DLD1 (cell line): ENCODE results near the gene PFKP.

Experiments
- in situ Hi-C: cut with HindIII; loops from 2 replicates; pipeline ENCODE4 v1.10.0; 2017; ENCODE audit warnings: low sequenced_read_pairs

Gene PFKP

GRCh38 chr10:3067118-3067858, at the start of gene PFKP:
TSS of gene PFKP (plus strand) at chr10:3067548. CDS start at chr10:3067596, 48 bp downstream.
- in situ Hi-C loops, result no loop called here

GRCh38 chr10:3018247-3018646, 49.1 kb upstream of the PFKP start:
- in situ Hi-C loops, result no loop called here

DNA sequence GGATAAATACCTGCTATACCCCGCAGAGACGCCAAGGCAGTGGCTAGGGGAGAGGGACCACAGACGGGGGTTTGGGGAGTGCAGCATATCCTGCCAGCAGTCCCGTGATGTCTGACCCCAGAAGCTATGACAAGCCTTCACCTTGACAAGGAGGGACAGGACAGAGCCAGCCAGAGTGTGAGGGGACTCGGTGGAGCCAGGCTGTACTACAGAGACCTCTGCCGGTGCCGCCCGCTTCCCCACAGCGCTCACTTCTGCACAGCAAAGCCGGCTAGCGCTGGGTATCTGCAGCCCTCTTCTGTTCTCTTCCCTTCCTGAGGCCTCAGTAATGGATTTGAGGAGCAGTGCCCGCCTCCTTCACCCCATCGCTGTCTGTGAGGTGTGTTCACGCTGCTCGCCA, 47.0 kb upstream of the PFKP start:
- in situ Hi-C loops, result no loop called here

- in situ Hi-C loops, result no loop called here
Observed at GRCh38 chr10:3020881-3021280, 46.5 kb upstream of the PFKP start.

GRCh38 chr10:3022027-3022426, 45.3 kb upstream of the PFKP start:
- in situ Hi-C loops, result no loop called here

- in situ Hi-C loops, result no loop called here
Observed at GRCh38 chr10:3023892-3024291, 43.5 kb upstream of the PFKP start.

DNA sequence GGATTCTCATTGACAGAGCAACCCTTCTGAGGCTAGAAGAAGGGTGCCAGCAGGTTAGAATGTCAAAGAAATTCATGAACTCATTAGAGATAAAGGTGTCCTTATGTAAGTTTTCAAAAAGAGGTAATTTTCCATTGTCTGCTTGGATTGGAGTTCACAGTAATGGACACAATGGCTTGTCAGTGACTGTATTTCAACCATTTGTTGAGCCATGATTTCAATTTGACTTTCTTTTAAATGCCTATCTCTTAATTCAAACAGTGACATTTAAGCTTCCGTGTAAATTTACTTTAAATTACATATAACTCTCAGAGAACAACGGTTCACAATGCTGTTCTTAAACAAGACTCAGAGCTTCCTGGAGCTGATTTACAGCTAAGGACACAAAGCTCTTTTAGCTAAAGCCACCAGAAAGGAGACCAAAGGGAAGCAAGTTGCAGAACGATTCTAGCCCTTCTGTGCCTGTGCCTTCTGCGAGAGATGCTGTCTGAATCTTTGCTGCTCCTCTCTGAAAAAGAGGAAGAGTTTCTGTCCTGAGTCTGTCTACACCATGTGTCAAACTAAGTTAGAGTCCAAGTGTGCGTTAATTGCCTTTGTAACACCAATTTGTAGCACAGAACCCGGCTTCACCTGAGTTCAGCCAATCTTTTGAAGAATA, 42.2 kb upstream of the PFKP start:
- in situ Hi-C loops, result loop anchor here (25.0 kb wide), 1 partner anchor 113 kb away; no protein-coding TSS in a partner anchor

DNA sequence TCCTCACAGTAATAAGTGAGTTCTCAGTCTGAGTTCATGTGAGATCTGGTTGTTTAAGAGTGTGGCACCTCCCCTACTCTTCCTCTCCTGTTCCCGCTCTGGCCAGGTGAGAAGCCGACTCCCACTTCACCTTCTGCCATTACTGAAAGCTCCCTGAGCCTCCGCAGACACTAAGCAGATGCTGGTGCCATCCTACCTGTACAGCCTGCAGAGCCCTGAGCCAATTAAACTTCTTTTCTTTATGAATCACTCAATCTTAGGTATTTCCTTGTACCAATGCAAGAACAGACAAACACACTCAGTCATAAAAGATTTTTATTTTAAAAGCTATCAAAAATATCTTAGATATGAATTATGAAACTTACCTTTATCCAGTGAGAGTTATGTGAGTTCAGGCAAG, 39.5 kb upstream of the PFKP start:
- in situ Hi-C loops, result loop anchor here (25.0 kb wide), 1 partner anchor 116 kb away; no protein-coding TSS in a partner anchor

DNA sequence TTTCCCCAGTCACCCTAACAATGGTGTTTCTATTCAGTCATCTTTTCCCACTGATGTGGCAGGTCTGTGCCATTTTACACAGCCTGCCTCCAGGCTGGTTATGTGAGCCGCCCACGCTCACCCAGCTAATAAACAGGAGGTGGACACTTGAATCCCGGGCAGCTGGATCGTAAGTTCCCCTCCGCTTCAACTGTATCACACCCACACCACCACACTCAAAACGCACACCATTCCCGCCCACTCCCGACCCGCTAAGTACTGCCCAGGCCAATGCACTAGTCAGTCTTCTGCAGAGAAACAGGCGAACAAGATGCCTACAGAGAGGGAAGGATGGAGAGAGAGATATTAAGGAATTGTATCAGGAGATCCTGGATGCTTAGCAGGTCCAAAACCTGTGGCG, 38.9 kb upstream of the PFKP start:
- in situ Hi-C loops, result loop anchor here (25.0 kb wide), 1 partner anchor 116 kb away; no protein-coding TSS in a partner anchor

GRCh38 chr10:3030765-3031164, 36.6 kb upstream of the PFKP start:
- in situ Hi-C loops, result loop anchor here (25.0 kb wide), 1 partner anchor 118 kb away; no protein-coding TSS in a partner anchor

GRCh38 chr10:3031490-3031889, 35.9 kb upstream of the PFKP start:
- in situ Hi-C loops, result loop anchor here (25.0 kb wide), 1 partner anchor 119 kb away; no protein-coding TSS in a partner anchor

- in situ Hi-C loops, result loop anchor here (25.0 kb wide), 1 partner anchor 122 kb away; no protein-coding TSS in a partner anchor
Observed at GRCh38 chr10:3033925-3034324, 33.4 kb upstream of the PFKP start.

GRCh38 chr10:3034616-3035015, 32.7 kb upstream of the PFKP start:
- in situ Hi-C loops, result loop anchor here (25.0 kb wide), 1 partner anchor 122 kb away; no protein-coding TSS in a partner anchor

GRCh38 chr10:3036155-3037021, 31.0 kb upstream of the PFKP start:
- in situ Hi-C loops, result loop anchor here (25.0 kb wide), 1 partner anchor 124 kb away; no protein-coding TSS in a partner anchor

GRCh38 chr10:3037182-3037581, 30.2 kb upstream of the PFKP start:
- in situ Hi-C loops, result loop anchor here (25.0 kb wide), 1 partner anchor 125 kb away; no protein-coding TSS in a partner anchor

DNA sequence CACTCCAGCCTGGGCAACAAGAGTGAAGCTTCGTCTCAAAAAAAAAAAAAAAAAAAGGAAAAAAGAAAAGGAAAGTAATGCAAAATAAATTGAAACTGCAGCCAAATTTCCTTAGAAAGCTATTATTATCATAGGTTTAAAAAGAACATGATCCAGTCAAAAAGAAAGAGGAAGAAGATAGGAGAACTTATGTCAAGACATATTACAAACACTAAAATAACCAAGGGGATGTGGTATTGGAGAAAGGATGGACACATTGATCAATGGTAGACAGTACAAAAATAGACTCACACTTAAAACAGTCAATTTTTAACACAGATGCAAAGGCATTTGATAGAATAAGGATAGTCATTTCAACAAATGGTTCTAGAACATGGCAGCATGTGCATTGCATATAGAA, 27.3 kb upstream of the PFKP start:
- in situ Hi-C loops, result loop anchor here (25.0 kb wide), 1 partner anchor 128 kb away; no protein-coding TSS in a partner anchor

DNA sequence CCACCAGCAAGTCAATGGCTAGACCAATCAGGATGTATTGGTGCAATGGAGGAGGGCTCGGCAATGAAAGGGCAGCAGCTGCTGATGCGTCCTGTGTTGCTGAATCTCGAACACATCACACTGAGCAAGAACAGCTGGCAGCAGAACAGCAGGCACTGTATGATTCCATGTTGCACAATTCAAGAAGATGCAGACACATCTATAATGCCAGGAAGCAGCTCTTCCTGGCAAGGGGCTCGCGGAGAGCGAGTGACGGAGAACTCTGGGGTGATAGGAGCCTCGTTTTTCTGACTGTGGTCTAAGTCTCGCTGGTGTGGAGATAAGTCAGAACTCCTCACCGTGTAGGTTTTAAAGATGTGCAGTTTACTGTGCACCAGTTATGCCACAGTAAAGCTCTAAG, 24.8 kb upstream of the PFKP start:
- in situ Hi-C loops, result loop anchor here (25.0 kb wide), 1 partner anchor 130 kb away; no protein-coding TSS in a partner anchor

DNA sequence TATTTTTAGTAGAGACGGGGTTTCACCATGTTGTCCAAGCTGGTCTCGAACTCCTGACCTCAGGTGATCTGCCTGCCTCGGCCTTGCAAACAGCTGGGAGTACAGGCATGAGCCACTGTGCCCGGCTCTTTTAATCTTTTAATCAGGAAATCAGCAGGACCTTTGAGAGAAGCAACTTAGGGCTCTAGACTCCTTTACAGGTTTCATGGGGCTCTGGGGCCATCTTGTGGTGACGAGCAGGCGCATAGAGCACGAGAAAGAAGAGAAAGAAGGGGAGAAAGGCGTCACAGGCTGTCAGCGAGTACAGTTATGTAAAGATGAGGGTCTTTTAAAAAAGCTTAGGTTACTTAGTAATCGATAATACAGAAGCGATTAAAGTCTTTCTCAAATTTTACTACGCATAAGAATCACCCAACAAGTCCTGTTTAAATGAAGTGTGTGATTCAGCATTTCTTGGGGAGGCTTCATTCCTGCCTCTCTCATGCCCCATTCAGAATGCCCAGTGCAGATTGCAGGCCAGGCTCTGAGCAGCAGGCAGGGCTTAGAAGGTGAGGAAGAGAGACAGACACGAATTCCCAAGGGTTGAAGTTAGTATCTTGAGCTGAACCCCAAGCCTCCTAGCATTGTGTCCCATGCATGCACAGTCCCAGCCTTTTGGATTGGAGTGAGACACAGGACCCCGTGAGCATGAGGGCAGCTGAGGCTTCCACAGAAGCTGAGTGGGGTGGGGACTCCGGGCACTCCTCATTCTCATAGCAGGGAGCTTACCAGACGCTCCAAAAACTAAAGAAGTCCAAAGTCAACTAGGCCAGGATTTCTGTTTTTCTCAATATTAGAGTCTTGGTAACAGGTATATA, 23.6 kb upstream of the PFKP start:
- in situ Hi-C loops, result loop anchor here (25.0 kb wide), 1 partner anchor 131 kb away; no protein-coding TSS in a partner anchor

DNA sequence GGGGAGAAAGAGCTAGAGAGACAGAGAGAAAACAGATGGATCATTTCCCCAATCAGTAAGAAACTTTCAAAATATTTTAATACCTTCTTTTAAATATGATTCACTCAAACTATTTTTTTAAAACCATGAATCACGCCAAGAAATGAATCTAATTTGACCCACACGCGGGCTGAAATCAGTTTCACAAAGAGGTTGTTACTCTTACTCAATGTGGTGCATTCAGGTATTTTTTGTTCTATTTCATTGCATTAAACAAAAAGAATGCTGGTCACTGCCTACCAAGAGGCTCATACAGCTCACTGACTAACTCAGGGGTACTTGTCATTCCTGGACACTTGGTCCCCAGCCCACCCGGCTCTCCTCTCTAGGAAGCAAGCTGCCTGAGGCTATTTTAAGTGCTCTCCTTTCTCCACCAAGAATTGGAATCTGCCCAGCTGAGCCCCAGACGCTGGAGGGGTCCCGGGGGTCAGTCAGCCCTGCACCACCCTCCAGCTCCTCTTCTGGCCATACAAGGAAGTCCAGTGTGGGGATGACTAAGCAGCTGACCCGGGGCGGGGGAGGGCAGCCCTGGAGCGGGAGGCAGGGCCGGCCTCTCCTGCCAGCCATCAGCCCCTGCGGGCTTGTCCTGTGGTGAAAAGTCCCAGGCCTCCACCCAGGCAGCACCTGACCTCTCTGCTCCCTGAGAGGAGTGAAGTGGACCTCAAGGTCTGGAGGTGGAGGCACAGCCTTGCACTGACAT, 21.7 kb upstream of the PFKP start:
- in situ Hi-C loops, result loop anchor here (25.0 kb wide), 1 partner anchor 133 kb away; no protein-coding TSS in a partner anchor
